Loucy (cell line): ENCODE measurements around the gene ABLIM2.

ENCODE experiments used
- H2AFZ ChIP-seq: fragments of 200-600 bp; sonication (generic); 2 replicates; pipeline ENCODE4 v1.6.0; 2016; ENCODE audit warnings: antibody characterized with exemption, mild to moderate bottlenecking, low read length, moderate library complexity
- H3F3A ChIP-seq: fragments of 200-600 bp; 2 replicates; pipeline ENCODE4 v1.6.0; 2016; ENCODE audit warnings: antibody characterized with exemption, low read depth, mild to moderate bottlenecking
- H3K27me3 ChIP-seq: fragments of 200-600 bp; sonication (generic); 2 replicates; pipeline ENCODE4 v1.6.1; 2014; ENCODE audit warnings: low read length, mild to moderate bottlenecking; ENCODE audit not compliant: insufficient read depth, poor library complexity, severe bottlenecking
- H3K36me3 ChIP-seq: fragments of 200-600 bp; sonication (generic); 2 replicates; pipeline ENCODE4 v1.6.1; 2016; ENCODE audit warnings: low read length; ENCODE audit not compliant: insufficient read depth
- H3K4me1 ChIP-seq: fragments of 200-600 bp; sonication (generic); 2 replicates; pipeline ENCODE4 v1.5.1; 2014; ENCODE audit warnings: low read length, mild to moderate bottlenecking; ENCODE audit not compliant: insufficient read depth, poor library complexity, severe bottlenecking
- H3K4me2 ChIP-seq: fragments of 200-600 bp; sonication (generic); 2 replicates; pipeline ENCODE4 v1.6.0; 2014; ENCODE audit warnings: antibody characterized with exemption, low read length, low read depth, mild to moderate bottlenecking; ENCODE audit not compliant: poor library complexity, severe bottlenecking
- H3K4me3 ChIP-seq: fragments of 200-600 bp; sonication (generic); 2 replicates; pipeline ENCODE4 v1.5.1; 2014; ENCODE audit warnings: low read length, mild to moderate bottlenecking, mixed read lengths; ENCODE audit not compliant: poor library complexity, severe bottlenecking
- H3K79me2 ChIP-seq: fragments of 200-600 bp; sonication (generic); 2 replicates; pipeline ENCODE4 v1.6.1; 2014; ENCODE audit warnings: low read length; ENCODE audit not compliant: insufficient read depth
- H3K9ac ChIP-seq: fragments of 200-600 bp; sonication (generic); 2 replicates; pipeline ENCODE4 v1.6.0; 2014; ENCODE audit warnings: mild to moderate bottlenecking, low read depth, low read length, moderate library complexity; ENCODE audit not compliant: poor library complexity, severe bottlenecking
- H3K9me2 ChIP-seq: fragments of 200-600 bp; sonication (generic); replicated peaks from 2 replicates; pipeline ENCODE4 v1.6.1; 2016; ENCODE audit warnings: low read depth, low read length, mixed read lengths
- H3K9me3 ChIP-seq: fragments of 200-600 bp; sonication (generic); 2 replicates; pipeline ENCODE4 v1.6.1; 2014; ENCODE audit warnings: mild to moderate bottlenecking, antibody characterized with exemption, low read length, low read depth; ENCODE audit not compliant: insufficient read depth
- H4K20me1 ChIP-seq: fragments of 200-600 bp; sonication (generic); 2 replicates; pipeline ENCODE4 v1.6.0; 2014; ENCODE audit warnings: antibody characterized with exemption, low read length, mild to moderate bottlenecking; ENCODE audit not compliant: insufficient read depth, poor library complexity, severe bottlenecking
- EZH2phosphoT487 ChIP-seq: fragments of 200-600 bp; IDR thresholded peaks from 2 replicates; pipeline ENCODE4 v1.6.1; 2018; ENCODE audit warnings: antibody characterized with exemption, mild to moderate bottlenecking, moderate library complexity, borderline replicate concordance
- TF ChIP-seq, protein P1 (sequence below): fragments of 200-600 bp; sonication (generic); conservative IDR thresholded peaks from 2 replicates; pipeline ENCODE4 v1.5.1; 2014; ENCODE audit warnings: mild to moderate bottlenecking, antibody characterized with exemption, low read length

The ABLIM2 gene

DNA sequence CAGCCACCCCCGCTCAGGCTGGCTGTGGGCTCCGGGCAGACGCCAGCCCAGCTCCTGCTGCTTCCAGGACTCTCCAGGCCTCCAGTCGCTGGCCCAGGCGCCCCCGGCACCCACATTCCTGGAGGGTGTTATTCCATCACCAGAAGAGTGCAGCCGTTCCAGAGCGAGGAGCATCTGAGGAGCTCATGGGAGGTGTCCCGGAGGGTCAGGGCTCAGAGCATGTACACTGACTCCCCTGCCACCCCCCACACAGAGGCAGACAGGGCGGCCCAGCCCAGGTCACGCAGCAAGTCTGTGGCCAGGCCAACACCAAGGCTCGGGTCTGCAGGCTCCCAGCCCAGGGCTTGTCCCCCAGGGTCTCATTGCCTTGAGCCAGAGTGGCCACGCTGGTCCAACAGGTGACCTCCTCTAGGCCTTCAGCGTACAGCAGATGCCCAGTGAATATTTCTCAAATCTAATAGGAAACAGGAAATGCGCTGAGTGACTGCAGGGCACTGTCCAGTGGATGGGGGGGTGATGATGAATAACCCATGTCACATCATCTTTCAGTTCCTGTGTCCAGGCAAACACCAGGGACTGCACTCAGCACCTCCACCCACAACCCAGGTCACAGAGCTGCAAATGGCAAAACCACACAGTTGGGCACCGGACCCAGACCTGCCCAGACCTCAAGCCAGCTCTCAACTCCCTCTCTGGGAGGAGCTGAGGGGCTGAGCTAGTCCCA, 37.2 kb downstream of the ABLIM2 start:
- Histone ChIP-seq H3F3A (no peaks in the 10 kb centered on the region), H3K9me3 (peaks cover 15% of the 10 kb centered on the region), H3K9me2 (no peaks in the 10 kb centered on the region), H3K9ac (no peak overlapping the region), H3K36me3 (no peaks in the 10 kb centered on the region), H2AFZ (no peak overlapping the region), H4K20me1 (no peaks in the 10 kb centered on the region), H3K79me2 (no peaks in the 10 kb centered on the region), H3K4me1 (no peaks in the 10 kb centered on the region), H3K27me3 (no peaks in the 10 kb centered on the region), H3K4me3 (no peak overlapping the region), H3K4me2 (no peak overlapping the region)
- TF ChIP-seq EZH2phosphoT487 = no peak
- TF ChIP-seq, protein P1, sequence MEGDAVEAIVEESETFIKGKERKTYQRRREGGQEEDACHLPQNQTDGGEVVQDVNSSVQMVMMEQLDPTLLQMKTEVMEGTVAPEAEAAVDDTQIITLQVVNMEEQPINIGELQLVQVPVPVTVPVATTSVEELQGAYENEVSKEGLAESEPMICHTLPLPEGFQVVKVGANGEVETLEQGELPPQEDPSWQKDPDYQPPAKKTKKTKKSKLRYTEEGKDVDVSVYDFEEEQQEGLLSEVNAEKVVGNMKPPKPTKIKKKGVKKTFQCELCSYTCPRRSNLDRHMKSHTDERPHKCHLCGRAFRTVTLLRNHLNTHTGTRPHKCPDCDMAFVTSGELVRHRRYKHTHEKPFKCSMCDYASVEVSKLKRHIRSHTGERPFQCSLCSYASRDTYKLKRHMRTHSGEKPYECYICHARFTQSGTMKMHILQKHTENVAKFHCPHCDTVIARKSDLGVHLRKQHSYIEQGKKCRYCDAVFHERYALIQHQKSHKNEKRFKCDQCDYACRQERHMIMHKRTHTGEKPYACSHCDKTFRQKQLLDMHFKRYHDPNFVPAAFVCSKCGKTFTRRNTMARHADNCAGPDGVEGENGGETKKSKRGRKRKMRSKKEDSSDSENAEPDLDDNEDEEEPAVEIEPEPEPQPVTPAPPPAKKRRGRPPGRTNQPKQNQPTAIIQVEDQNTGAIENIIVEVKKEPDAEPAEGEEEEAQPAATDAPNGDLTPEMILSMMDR = no peak

DNA sequence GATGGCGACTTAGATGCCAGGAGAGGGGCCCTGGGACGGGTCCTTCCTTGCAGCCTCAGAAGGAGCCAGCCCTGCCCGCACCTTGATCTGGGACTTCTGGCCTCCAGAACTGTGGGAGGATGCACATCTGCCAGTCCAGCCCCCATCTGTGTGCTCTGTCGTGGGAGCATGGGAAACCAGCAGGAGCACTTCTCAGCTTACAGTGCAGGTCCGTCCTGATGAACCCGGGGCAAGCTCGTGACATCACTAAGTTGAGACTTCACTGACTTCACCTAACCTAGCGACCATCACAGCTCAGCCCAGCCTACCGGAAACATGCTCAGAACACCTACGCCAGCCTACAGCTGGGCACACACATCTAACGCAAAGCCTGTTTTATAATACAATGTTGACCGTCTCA, 38.1 kb downstream of the ABLIM2 start:
- H3K36me3 ChIP-seq = no peaks in the 10 kb centered on the region
- H2AFZ ChIP-seq = no peak overlapping the region
- H3K9ac ChIP-seq = no peak overlapping the region
- no peak overlapping the region for H3K4me2 ChIP-seq
- H3K9me3 ChIP-seq = peaks cover 15% of the 10 kb centered on the region
- H3F3A ChIP-seq = no peaks in the 10 kb centered on the region
- no peaks in the 10 kb centered on the region for H4K20me1 ChIP-seq
- H3K9me2 ChIP-seq = no peaks in the 10 kb centered on the region
- TF ChIP-seq EZH2phosphoT487 = no peak
- TF ChIP-seq, protein P1 = no peak
- no peaks in the 10 kb centered on the region for H3K79me2 ChIP-seq
- no peak overlapping the region for H3K4me3 ChIP-seq
- H3K4me1 ChIP-seq = no peaks in the 10 kb centered on the region
- no peaks in the 10 kb centered on the region for H3K27me3 ChIP-seq

DNA sequence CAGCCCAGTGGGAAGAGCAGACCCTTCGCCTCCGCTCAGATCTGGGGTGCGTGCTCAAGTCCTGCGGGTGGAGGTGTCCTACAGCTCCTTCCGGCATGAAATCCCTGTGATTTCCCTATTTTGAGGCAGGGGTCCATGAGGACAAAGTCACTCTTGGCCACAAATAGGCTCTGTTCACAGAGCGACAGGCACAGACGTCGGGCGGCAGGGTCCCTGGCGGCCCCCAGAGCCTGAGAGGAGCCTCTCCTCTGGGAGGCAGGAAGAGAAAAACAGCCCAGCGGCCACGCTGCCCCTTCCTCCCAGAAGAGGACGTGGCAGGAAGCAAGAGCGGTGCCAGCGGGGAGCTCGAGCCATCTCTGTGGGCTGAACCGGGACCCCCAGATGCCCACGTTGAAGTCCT, 38.7 kb downstream of the ABLIM2 start:
- H3K27me3 ChIP-seq = no peaks in the 10 kb centered on the region
- no peak overlapping the region for H3K4me2 ChIP-seq

More for the DNA sequence above, 38.7 kb downstream of the ABLIM2 start:
- no peak for TF ChIP-seq EZH2phosphoT487
- TF ChIP-seq, protein P1 = no peak
- no peaks in the 10 kb centered on the region for H3K4me1 ChIP-seq
- no peak overlapping the region for H3K9ac ChIP-seq
- no peaks in the 10 kb centered on the region for H3F3A ChIP-seq
- H2AFZ ChIP-seq = no peak overlapping the region
- peaks cover 15% of the 10 kb centered on the region for H3K9me3 ChIP-seq
- H3K4me3 ChIP-seq = no peak overlapping the region
- no peaks in the 10 kb centered on the region for H4K20me1 ChIP-seq
- H3K36me3 ChIP-seq = no peaks in the 10 kb centered on the region
- no peaks in the 10 kb centered on the region for H3K79me2 ChIP-seq
- H3K9me2 ChIP-seq = no peaks in the 10 kb centered on the region
